Inflammatory macrophage (primary cell): ENCODE results near the gene NDUFV1.
A peak's percentile ranks its signal among the peaks of the same experiment; 100 is the strongest.
"Not testable (repeated sequence)": the region's sequence is repeated elsewhere in the genome, so short reads cannot be mapped to it uniquely, and the experiment has no call there.

Experiments
- DNase-seq, 2 donors: peaks; one replicate each; pipeline ENCODE4 v3.0.0-alpha.2; 2020 to 2022

Gene NDUFV1

GRCh38 chr11:67627812-67628624 lies 21.3 kb downstream of the NDUFV1 start:
- DNase-seq = no peak

GRCh38 chr11:67628710-67629385 lies 22.1 kb downstream of the NDUFV1 start:
- no peak for DNase-seq

GRCh38 chr11:67629386-67630227 lies 22.9 kb downstream of the NDUFV1 start, which contains the start of gene NUDT8:
NUDT8 (minus strand) TSS chr11:67629937; CDS start chr11:67629911, 26 bp downstream.
- peak; percentile 76 to 87 for DNase-seq

- peak; percentile 98 for DNase-seq
These were observed 23.6 kb downstream of the NDUFV1 start for GRCh38 chr11:67630228-67630942.

- DNase-seq = no peak
These were observed 24.2 kb downstream of the NDUFV1 start for GRCh38 chr11:67630943-67631331.

GRCh38 chr11:67631411-67631810 lies 24.7 kb downstream of the NDUFV1 start:
- DNase-seq = no peak

- no peak for DNase-seq
These were observed 25.1 kb downstream of the NDUFV1 start for GRCh38 chr11:67631853-67632174.

- DNase-seq = no peak
These were observed 25.6 kb downstream of the NDUFV1 start for GRCh38 chr11:67632175-67632981.

- no peak for DNase-seq
These were observed 26.4 kb downstream of the NDUFV1 start for GRCh38 chr11:67632982-67633755.

- no peak for DNase-seq
These were observed 27.1 kb downstream of the NDUFV1 start for GRCh38 chr11:67633758-67634365.

GRCh38 chr11:67634366-67635230 lies 27.9 kb downstream of the NDUFV1 start:
- no peak for DNase-seq

- DNase-seq = no peak
These were observed 28.4 kb downstream of the NDUFV1 start for GRCh38 chr11:67635231-67635521.

GRCh38 chr11:67636962-67637361 lies 30.2 kb downstream of the NDUFV1 start:
- DNase-seq = no peak

- DNase-seq = not testable (repeated sequence)
These were observed 30.7 kb downstream of the NDUFV1 start for GRCh38 chr11:67637441-67637840.

- DNase-seq = no peak
These were observed 32.0 kb downstream of the NDUFV1 start for GRCh38 chr11:67638535-67639437.

GRCh38 chr11:67639438-67639859 lies 32.7 kb downstream of the NDUFV1 start, which contains the start of gene TBX10:
TBX10 (minus strand) TSS chr11:67639763; CDS start chr11:67639472, 291 bp downstream.
- DNase-seq = no peak

- peak; percentile 34 to 51 for DNase-seq
These were observed 33.5 kb downstream of the NDUFV1 start for GRCh38 chr11:67640021-67640757.
